Stimulated activated CD4-positive, alpha-beta T cell treated with anti-CD3 and anti-CD28 coated beads, Interleukin-4, amount 100 ng/mL, for 1 hour (primary cell): ENCODE data around the gene FAM24A.
"Not testable (repeated sequence)": the region's sequence is repeated elsewhere in the genome, so short reads cannot be mapped to it uniquely, and the experiment has no call there.

ENCODE experiments used
- DNase-seq: peaks from one replicate; pipeline ENCODE4 v3.0.0-alpha.2; 2020

The FAM24A gene, protein sequence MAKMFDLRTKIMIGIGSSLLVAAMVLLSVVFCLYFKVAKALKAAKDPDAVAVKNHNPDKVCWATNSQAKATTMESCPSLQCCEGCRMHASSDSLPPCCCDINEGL

DNA sequence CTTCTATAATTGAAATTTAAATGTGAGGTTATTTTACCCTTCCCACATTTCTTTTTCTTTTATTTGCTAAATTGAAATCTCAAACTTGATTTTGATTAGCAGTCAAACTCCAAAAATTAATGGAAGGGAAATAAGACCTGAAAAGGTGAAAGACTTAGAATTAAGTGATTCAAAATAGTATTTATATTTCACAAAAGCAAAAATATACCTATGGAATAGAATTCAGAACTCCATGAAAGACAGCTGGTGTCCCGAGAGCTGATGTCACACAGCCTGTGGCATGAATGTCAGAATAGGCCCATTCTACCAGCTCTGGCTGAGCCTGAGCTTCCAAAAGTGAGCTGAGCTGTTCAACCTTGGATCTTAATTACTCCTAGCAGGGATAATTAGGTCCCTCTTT, at the start of gene FAM24A:
FAM24A (plus strand) TSS at position 301 of the 400 bp plus-strand sequence. CDS start 1,025 bp downstream, outside the sequence.
- DNase-seq, result no peak

DNA sequence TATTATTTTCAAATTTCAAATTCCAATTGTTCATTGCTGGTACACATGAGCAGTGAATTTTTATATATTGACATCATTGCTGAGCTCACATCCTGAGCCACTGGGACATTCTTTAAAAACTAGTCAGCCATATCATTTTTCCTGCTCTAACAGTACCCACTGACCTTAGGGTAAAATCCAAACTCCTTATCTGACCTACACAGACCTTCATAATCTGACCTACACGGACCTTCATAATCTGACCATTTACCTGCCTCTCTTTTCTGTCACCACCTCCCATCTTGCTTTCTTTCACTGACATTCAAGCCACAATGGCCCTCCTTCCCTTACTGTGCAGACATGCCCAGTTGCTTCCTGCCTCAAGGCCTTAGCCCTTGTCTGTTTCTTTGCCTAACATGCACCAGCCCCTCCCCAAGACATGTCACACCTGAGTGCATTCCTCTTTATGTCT, 48.7 kb upstream of the FAM24A start:
- DNase-seq, result no peak

DNA sequence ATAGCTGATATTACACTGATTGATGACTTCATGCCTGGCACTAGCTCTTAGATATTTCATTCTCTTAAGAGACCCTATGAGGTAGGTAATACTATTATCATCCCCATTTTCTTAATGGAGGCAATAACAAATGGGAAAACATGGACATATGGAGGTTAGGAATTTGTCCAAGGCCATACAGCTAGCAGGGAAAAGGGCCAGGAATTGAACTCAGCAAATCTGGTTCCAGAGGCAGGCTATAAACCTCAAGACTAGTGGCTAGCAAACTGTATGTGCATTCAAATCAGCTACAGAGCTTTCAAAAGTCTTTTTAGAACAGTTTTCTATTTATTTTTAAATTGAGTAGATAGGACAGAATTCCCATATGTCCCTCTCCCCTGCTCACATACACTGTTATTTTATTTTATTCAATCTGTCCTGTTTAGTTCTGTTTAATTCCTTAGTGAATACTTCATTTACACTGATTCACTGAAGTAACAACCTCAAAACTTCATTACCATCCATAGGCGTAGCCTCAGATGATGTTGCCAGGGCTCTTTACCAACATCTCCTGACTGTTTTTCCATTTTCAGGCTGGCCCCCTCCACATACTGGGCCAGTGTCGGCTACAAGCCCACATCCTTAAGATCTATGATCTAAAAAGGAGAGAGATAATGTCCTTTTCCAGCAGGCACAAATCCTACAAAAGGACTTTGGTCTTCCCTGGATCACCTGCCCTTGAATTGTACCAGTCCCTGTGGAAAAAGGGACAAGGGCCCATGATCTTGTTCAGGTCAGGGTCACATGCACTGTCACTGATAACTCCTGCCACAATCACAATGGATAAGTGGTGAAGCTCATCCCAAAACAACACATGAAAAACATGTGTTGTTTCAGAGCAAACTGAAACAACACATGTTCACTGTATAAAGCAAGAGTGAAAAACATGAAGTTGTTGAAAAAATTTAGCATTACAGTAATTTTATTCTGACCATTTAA, 46.9 kb upstream of the FAM24A start:
- no peak for DNase-seq

DNA sequence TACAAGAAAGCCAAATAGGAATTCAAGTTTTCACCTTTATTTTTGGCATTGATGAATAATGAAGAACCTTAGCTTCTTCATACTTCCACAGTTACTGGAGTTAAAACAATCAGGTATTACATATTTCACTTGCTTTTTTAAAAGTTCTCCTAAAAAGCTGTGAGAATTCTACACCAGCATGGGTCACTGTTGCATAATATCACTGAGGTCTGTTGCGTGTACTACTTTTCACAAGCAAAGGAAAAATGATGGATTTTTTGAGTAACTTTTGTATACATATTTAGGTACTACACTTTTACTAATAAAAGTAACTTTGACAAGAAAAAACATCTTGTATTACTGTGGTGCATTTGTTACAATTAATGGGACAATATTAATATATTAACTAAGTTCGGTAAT, 46.2 kb upstream of the FAM24A start:
- no peak for DNase-seq

DNA sequence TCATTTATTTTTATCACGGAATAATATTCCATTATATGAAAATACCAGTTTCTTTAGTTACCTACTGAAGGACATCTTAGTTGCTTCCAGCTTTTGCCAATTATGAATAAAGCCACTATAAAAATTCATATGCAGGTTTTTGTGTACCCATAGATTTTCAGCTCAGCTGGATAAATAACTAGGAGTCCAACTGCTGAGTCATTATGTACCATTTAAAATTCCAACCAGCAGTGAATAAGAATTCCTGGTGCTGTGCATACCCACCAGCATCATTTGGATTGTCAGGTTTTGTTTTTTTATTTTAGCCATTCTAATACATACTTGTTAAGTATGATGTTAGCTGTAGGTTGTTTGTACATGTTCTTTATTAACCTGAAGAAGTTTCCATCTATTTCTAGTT, 45.5 kb upstream of the FAM24A start:
- no peak for DNase-seq

DNA sequence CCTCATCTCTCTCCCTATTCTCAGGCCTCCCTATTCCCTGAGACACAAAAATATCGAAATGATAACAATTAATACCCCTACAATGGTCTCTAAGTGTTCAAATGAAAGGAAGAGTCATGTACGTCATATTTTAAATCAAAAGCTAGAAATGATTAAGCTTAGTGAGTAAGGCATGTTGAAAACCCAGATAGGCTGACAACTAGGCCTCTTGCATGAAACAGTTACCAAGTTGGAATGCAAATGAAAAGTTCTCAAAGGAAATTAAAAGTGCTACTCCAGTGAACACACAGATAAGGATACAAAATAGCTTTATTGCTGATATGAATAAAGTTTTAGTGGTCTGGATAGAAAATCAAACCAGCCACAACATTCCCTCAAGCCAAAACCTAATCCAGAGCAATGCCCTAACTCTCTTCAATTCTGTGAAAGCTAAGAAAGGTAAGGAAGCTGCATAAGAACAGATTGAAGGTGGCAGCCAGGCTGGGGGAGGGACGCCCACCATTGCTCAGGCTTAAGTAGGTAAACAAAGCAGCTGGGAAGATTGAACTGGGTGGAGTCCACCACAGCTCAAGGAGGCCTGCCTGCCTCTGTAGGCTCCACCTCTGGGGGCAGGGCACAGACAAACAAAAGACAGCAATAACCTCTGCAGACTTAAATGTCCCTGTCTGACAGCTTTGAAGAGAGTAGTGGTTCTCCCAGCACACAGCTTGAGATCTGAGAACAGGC, 43.5 kb upstream of the FAM24A start:
- DNase-seq, result not testable (repeated sequence)

DNA sequence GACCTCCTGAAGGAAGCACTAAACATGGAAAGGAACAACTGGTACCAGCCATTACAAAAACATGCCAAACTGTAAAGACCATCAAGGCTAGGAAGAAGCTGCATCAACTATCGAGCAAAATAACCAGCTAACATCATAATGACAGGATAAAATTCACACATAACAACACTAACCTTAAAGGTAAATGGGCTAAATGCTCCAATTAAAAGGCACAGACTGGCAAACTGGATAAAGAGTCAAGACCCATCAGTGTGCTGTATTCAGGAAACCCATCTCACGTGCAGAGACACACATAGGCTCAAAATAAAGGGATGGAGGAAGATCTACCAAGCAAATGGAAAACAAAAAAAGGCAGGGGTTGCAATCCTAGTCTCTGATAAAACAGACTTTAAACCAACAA, 41.6 kb upstream of the FAM24A start:
- DNase-seq, result not testable (repeated sequence)

DNA sequence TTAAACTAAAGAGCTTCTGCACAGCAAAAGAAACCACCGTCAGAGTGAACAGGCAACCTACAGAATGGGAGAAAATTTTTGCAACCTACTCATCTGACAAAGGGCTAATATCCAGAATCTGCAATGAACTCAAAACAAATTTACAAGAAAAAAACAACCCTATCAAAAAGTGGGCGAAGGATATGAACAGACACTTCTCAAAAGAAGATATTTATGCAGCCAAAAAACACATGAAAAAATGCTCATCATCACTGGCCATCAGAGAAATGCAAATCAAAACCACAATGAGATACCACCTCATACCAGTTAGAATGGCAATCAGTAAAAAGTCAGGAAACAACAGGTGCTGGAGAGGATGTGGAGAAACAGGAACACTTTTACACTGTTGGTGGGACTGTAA, 38.5 kb upstream of the FAM24A start:
- DNase-seq, result not testable (repeated sequence)

DNA sequence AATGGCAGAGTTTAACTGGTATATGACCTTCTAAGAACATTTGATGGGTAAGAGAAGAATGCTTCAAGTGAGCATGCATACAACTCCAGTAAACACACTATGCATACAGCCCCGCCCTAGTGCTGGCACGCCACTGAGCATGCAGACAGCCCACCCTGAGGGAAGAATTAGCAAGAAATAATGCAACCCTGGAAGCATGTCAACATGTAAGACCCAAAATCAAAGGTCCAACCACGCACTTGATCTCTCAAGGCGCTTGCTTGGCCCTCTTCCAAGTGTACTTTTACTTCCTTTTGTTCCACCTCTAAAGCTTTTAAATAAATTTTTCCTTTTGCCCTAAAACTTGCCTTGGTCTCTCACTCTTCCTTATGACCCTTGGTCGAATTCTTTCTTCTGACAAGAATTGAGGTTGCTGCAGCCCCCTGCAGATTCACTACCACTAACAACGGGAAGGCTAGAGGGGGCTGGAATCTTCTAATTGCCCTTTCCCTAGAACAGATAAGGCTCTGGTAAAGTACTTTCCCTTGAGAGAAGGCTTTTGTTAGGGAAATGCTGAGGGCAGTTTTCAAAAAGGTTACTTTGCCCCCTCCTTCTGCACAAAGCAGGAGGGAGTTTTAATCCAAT, 34.5 kb upstream of the FAM24A start:
- DNase-seq, result no peak

DNA sequence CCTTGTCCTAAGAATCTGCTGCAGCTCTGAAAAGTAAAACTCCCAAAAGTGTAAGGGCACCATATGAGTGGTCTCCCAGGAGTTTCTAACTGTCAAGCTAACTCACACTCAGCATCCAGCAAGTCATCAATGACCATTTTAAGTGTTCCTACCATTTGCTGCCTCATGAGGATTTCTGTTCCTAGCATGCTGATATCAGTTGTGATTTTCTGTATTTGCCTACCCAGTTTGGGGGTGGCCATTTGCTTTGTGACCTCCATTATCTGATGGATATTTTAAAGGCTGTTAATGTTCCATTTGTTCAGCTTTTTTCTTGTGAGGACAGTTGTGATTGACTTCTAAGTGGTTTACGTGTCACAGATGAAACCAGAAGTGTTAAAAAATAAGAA, 33.9 kb upstream of the FAM24A start:
- no peak for DNase-seq

DNA sequence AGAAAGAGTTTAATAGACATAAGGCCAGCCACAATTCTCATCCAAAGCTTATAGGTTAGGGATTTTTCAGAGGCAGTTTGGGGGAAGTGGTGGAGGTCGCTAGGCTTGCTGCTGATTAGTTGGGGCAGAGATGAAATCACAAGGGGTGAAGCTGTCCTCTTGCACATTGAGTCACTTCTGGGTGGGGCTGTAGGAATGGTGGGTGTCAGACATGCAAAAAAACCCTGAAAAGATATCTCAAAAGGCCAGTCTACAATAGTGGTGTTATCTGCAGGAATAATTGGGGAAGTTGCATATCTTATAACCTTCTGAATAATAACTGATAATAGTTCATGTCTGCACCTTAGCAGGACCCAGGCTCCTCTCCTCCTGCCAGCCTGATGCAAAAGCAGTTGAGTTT, 33.1 kb upstream of the FAM24A start:
- no peak for DNase-seq

DNA sequence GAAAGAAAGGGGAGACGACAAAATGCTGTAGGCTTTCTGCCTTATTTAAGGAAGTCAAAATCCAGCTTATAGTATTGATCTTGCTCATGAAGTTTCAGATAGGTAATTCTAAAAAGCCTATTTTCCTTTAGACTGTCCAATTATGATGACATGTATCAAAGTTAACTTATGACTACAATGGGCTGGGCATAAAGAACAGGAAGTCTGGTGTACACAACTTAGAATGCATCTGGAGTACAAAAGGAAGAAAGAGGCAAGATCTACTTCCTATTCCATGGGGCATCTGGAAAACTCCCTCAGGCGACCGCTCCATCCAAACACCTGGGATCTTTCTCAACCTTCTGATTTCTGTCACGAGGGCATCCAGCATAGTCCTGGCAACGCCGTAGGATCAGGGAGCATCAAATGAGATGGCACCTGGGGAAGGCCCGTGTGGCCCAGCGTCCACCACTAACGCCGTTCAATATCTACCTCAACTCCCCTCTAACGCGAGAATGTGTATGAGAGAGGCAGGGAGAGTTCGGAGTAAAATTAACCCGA, 31.5 kb upstream of the FAM24A start:
- no peak for DNase-seq

DNA sequence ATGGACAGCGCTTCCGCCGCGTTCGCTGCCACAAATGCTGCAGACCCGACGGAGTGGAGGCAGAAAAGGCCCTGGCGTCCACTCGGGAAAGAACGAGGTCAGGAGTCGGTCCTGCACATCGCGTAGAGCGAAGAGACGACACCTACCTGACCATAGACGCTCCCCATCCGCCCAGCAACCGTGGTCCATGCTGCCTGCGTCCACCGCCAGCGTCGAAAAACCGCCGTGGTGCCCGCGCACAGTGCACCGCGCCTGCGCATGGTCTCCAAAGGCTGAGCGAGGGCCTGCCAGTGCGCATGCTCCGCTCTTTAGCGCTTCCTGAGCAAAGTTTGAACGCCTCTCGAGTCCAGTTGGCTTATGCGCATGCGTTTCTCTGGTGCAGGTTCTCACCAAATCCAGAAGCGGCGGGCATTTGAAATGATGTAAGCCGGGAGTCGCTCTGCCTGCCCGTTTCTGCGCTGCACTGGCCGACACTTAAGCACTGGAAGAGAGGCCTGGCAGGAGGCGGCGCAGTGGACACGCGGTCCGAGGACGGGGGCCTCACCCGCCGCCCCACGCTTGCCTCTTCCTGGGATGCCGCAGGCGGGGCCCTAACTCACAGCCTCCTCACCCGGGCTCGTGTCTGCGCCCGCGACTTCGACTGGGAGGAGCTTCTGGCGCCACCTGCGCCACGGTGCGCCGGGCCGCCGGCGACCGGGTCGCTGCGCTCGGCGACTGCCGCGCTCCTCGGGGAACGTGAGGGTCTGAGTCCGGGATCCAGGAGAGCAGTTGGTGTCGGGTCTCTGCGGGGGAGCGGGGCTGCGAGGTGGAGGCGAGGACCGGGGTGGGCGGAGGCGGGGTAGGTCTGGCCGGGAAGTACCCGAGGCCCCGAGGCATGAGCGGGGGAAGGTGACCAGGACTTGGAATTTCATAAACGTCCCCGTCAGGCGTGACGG, 30.8 kb upstream of the FAM24A start, which contains the start of gene FAM24B:
FAM24B (minus strand) TSS at position 243 of the 935 bp plus-strand sequence. CDS start 29,066 bp downstream, outside the sequence.
- peak; percentile 93 for DNase-seq

DNA sequence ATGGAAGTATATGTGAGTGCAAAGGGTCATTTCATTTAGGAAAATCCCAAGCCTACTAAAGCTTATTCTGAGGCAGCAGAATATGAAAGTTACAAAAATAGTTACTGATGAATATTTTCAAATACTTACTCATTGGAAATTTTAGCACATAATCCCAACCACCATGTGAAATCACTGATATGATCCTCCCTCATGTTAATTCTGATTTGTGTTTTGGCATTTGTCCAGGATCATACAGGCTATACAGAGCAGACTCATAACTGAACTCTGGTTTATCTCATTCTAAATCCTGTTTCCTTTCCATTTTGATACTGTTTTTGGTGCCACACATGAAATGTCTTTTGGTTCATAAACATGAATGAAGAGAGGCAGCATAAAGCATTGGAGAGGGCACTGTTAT, 27.6 kb upstream of the FAM24A start:
- no peak for DNase-seq

DNA sequence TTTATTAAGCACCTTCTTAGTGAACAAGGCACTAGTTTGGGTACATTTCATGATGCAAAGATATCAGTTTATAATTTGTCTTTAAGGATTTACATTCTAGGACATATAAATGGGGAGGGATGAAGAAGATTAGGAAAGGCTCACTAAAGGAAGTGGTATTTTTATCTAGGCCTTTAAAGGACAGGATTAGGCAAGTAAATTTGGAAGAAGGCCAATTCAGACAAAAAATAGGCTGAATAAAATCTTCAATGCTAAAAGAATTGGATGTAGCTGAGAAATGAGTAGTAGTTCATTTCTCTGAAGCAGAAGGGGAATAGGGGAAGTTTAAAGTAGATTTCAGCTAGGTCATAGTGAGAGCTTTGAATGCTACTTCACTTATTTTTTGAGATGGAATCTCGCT, 26.2 kb upstream of the FAM24A start:
- no peak for DNase-seq

DNA sequence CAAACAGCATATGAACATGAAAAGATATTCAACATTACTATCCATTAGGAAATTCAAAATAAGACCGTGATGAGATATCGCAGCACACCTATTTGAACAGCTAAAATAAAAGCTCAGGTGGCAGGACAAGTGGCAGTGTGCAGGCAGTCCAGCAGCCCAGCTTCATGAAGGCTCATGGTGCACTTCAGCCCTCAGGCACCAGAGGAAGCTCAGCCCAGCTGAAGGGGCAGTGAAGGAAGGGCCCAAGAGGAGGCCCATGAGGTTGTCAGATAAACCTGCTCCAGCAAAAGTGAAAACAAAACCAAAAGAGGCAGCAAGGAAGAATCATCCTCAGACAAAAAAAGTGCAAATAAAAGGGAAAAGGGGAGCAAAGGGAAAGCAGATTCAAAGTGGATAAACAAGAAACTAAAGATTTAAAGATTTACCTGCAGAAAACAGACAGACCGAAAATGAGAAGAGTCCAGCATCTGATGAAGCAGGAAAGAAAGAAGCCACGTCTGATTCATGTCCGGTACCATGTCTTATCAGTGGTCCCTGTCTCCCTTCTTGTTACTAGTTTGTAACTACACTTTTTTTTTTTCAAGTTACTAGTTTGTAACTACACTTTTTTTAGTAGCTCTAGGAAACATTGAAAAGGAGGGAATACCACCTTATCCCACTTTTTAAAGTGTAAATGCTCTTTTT, 16.0 kb upstream of the FAM24A start:
- DNase-seq, result no peak

DNA sequence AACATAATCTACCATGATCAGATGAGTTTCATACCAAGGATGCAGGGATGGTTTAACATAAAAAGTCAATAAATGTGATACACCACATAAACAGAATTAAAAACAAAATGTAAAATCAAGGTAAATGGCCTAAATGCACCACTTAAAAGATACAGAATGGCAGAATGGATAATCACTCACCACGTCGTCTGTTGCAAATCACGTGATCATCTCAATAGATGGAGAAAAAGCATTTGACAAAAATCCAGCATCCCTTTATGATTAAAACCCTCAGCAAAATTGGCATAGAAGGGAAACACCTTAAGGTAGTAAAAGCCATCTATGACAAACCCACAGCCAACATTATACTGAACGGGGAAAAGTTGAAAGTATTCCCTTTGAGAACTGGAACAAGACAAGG, 6.5 kb upstream of the FAM24A start:
- DNase-seq, result not testable (repeated sequence)

DNA sequence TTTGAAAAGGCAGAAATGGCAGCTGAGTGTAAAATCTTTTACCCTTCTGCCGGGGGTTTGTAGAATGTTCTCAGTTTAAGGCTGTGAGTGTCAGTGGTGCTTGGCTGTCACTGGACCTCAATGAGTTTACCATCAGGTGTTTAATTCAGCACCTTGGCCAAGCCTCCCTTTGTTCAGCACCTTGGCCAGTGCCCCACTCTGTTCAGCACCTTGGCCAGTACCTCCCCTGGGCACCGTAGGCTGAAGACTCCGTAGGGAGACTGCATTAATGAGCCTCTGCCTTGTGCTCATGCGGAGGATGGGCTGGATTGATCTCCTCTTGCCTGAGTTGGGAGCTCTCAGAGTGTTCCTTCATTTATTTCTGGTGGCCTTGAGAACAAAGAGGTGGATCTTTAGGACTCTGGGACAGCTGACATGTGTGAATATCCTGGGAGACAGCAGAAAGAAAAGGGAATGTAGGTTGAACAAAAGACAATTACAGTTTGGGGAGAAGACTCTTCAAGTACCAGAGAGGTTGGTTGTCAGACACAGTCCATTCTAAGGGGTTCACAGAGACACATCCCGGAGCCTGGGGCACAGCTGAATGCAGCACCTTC, 1.6 kb downstream of the FAM24A start:
- peak; percentile 54 for DNase-seq

DNA sequence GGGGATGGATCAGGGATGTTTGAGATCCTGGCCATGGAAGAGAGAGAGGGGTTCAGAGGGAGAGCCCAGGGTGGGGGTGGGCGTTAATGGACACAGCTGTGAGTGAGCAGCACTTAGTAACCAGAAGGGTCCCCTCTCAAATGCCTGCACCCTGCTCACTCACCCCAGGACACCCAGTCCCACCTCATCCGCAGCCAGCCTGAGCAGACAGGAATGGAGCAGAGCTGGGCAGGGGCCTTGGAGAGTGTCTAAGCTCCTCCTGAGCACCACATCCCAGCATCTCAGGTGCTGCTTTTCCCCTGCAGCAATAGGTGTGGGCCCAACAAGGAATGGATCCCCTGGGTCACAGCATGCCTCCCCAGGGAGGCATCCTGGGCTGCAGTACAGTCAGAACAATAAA, 5.3 kb downstream of the FAM24A start:
- no peak for DNase-seq

DNA sequence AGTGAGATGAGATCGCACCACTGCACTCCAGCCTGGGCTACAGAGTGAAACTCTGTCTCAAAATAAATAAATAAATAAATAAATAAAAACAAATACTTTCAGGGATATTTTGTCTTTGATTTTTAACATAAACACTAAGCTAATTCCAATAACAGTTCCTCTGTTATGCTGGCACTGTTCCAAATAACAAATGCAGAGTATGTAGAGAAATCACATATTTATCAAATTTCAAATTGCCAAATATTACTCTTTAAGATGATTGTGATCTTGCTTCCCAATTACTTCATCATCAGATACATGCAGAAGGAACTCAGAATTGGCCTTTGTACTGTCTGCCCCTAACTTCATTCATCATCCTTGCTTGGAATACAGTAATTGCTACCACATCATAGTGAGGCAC, 19.7 kb downstream of the FAM24A start:
- no peak for DNase-seq
